Esophagus (tissue), 2 donors: ENCODE data around the gene PRKN. TPM values are rescaled to one million over a fixed set of nuclear protein-coding genes. Genes with fewer than 3 reads are reported as not detected.

Experiments
- H3K27ac ChIP-seq, 2 donors: one replicate each; pipeline ENCODE4 v1.5.1; 2013; ENCODE audit warnings: low read depth in 2 of 2, mild to moderate bottlenecking in 2 of 2, inconsistent platforms in 1 of 2, low read length in 1 of 2, moderate library complexity in 1 of 2
- H3K27me3 ChIP-seq, 2 donors: one replicate each; pipeline ENCODE4 v1.6.1; 2013; ENCODE audit warnings: low read length in 2 of 2, control low read depth in 1 of 2, mild to moderate bottlenecking in 1 of 2; ENCODE audit not compliant: insufficient read depth in 2 of 2, control insufficient read depth in 1 of 2
- H3K36me3 ChIP-seq, 2 donors: one replicate each; pipeline ENCODE4 v1.6.1; 2013; ENCODE audit warnings: low read length in 1 of 2; ENCODE audit not compliant: control insufficient read depth in 2 of 2, insufficient read depth in 2 of 2
- H3K4me1 ChIP-seq, 2 donors: one replicate each; pipeline ENCODE4 v1.6.1; 2013; ENCODE audit warnings: low read length in 1 of 2; ENCODE audit not compliant: control insufficient read depth in 2 of 2, insufficient read depth in 2 of 2
- H3K4me3 ChIP-seq, 2 donors: one replicate each; pipeline ENCODE4 v1.5.1; 2013; ENCODE audit warnings: low read length in 2 of 2, mild to moderate bottlenecking in 2 of 2, low read depth in 1 of 2, moderate library complexity in 1 of 2
- H3K9me3 ChIP-seq, 2 donors: one replicate each; pipeline ENCODE4 v1.6.1; 2013; ENCODE audit warnings: mild to moderate bottlenecking in 2 of 2, low read depth in 1 of 2, low read length in 1 of 2, moderate library complexity in 1 of 2; ENCODE audit not compliant: control insufficient read depth in 2 of 2, insufficient read depth in 1 of 2
- WGBS, 2 donors: extraction: QIAGEN DNeasy Blood & Tissue Kit; methylation state at CpG; one replicate each; pipeline ENCODE4 v1.1.7; 2013; 5-methylcytosine and 5-hydroxymethylcytosine counted together
- polyA plus RNA-seq, 2 donors: library from polyadenylated mRNA; stranded (reverse); fragments of 200-250 nt; gene quantifications; one replicate each; pipeline ENCODE4 v1.2.3, GENCODE V29; 2013
- donor health status: healthy with polysubstance abuse.
- donor health status: Bipolar disorder and iron deficiency.

Gene PRKN
- polyA plus RNA-seq, 2 donors: 0.28 to 0.45 TPM

GRCh38 chr6:162032620-162033019 lies 694.9 kb downstream of the PRKN start:
- no peaks in the 10 kb centered on the region for H3K27me3 ChIP-seq
- no peak overlapping the region for H3K27ac ChIP-seq
- H3K9me3 ChIP-seq: no peaks in the 10 kb centered on the region
- no peaks in the 10 kb centered on the region for H3K36me3 ChIP-seq
- H3K4me1 ChIP-seq: no peaks in the 10 kb centered on the region
- 64 to 78% methylated on average over 4 of the region's 4 CpGs for WGBS, 2 donors
- H3K4me3 ChIP-seq: no peak overlapping the region

GRCh38 chr6:162029873-162030576 lies 697.5 kb downstream of the PRKN start:
- Histone ChIP-seq H3K36me3 (no peaks in the 10 kb centered on the region), H3K9me3 (no peaks in the 10 kb centered on the region), H3K27me3 (no peaks in the 10 kb centered on the region), H3K27ac (no peak overlapping the region), H3K4me3 (no peak overlapping the region), H3K4me1 (no peaks in the 10 kb centered on the region)
- WGBS, 2 donors: 76 to 78% methylated on average over 7 of the region's 7 CpGs

- Histone ChIP-seq H3K27ac (no peak overlapping the region), H3K4me3 (no peak overlapping the region), H3K36me3 (no peaks in the 10 kb centered on the region), H3K4me1 (no peaks in the 10 kb centered on the region), H3K27me3 (no peaks in the 10 kb centered on the region), H3K9me3 (peaks cover 0 to 2% of the 10 kb centered on the region in 2 donors)
- 72 to 74% methylated on average over 4 of the region's 4 CpGs for WGBS, 2 donors
These were observed 700.7 kb downstream of the PRKN start for GRCh38 chr6:162026843-162027242.

GRCh38 chr6:162026031-162026430 lies 701.5 kb downstream of the PRKN start:
- no peak overlapping the region for H3K27ac ChIP-seq
- 84 to 91% methylated on average over 8 of the region's 8 CpGs for WGBS, 2 donors
- no peak overlapping the region for H3K4me3 ChIP-seq
- H3K36me3 ChIP-seq: no peaks in the 10 kb centered on the region
- no peaks in the 10 kb centered on the region for H3K27me3 ChIP-seq
- peaks cover 0 to 2% of the 10 kb centered on the region in 2 donors for H3K9me3 ChIP-seq
- no peaks in the 10 kb centered on the region for H3K4me1 ChIP-seq

- H3K36me3 ChIP-seq: no peaks in the 10 kb centered on the region
- no peaks in the 10 kb centered on the region for H3K4me1 ChIP-seq
- no peak overlapping the region for H3K27ac ChIP-seq
- no peaks in the 10 kb centered on the region for H3K27me3 ChIP-seq
- H3K4me3 ChIP-seq: no peak overlapping the region
- H3K9me3 ChIP-seq: peaks cover 0 to 2% of the 10 kb centered on the region in 2 donors
- WGBS, 2 donors: 43 to 44% methylated on average over 6 of the region's 6 CpGs
These were observed 708.2 kb downstream of the PRKN start for GRCh38 chr6:162019349-162019748.

GRCh38 chr6:162017536-162017935 lies 710.0 kb downstream of the PRKN start:
- no peaks in the 10 kb centered on the region for H3K9me3 ChIP-seq
- H3K27ac ChIP-seq: no peak overlapping the region
- H3K4me3 ChIP-seq: no peak overlapping the region
- WGBS, 2 donors: 69 to 71% methylated on average over 5 of the region's 5 CpGs
- no peaks in the 10 kb centered on the region for H3K27me3 ChIP-seq
- H3K36me3 ChIP-seq: no peaks in the 10 kb centered on the region
- H3K4me1 ChIP-seq: no peaks in the 10 kb centered on the region

- H3K27ac ChIP-seq: no peak overlapping the region
- H3K9me3 ChIP-seq: no peaks in the 10 kb centered on the region
- no peaks in the 10 kb centered on the region for H3K27me3 ChIP-seq
- no peaks in the 10 kb centered on the region for H3K36me3 ChIP-seq
- H3K4me1 ChIP-seq: no peaks in the 10 kb centered on the region
- H3K4me3 ChIP-seq: no peak overlapping the region
- WGBS, 2 donors: 82 to 85% methylated on average over 13 of the region's 13 CpGs
These were observed 713.3 kb downstream of the PRKN start for GRCh38 chr6:162014069-162014811.

- H3K4me3 ChIP-seq: no peak overlapping the region
- no peak overlapping the region for H3K27ac ChIP-seq
- H3K36me3 ChIP-seq: no peaks in the 10 kb centered on the region
- 61 to 66% methylated on average over 4 of the region's 4 CpGs for WGBS, 2 donors
- H3K9me3 ChIP-seq: no peaks in the 10 kb centered on the region
- no peaks in the 10 kb centered on the region for H3K4me1 ChIP-seq
- no peaks in the 10 kb centered on the region for H3K27me3 ChIP-seq
These were observed 722.2 kb downstream of the PRKN start for GRCh38 chr6:162005372-162005771.

GRCh38 chr6:161996783-161997182 lies 730.8 kb downstream of the PRKN start:
- H3K36me3 ChIP-seq: no peaks in the 10 kb centered on the region
- H3K27ac ChIP-seq: no peak overlapping the region
- peaks cover 0 to 2% of the 10 kb centered on the region in 2 donors for H3K9me3 ChIP-seq
- H3K4me3 ChIP-seq: no peak overlapping the region
- WGBS, 2 donors: 80 to 83% methylated on average over 9 of the region's 9 CpGs
- no peaks in the 10 kb centered on the region for H3K27me3 ChIP-seq
- H3K4me1 ChIP-seq: no peaks in the 10 kb centered on the region
